Activated B cell treated with CpG ODN at 0.5 μM for 24 hours (primary cell): ENCODE data around the gene AMPD1. TPM values are rescaled to one million over a fixed set of nuclear protein-coding genes. Genes with fewer than 3 reads are reported as not detected.

ENCODE experiments used
- ATAC-seq: fragments of 200-7000 bp; cut with Tn5 transposase; one replicate; pipeline ENCODE4 v1.10.0; 2021; ENCODE audit warnings: low read depth, mild to moderate bottlenecking, moderate library complexity
- CTCF ChIA-PET: fragments of 350-600 bp; sonication (Branson Sonifier 250); formaldehyde crosslinking; loops from one replicate; lab custom pipeline; 2021; ENCODE audit warnings: antibody characterized with exemption; lab: Charles Lee
- POLR2A ChIA-PET: fragments of 350-600 bp; sonication (Branson Sonifier 250); formaldehyde crosslinking; loops from one replicate; lab custom pipeline; 2021; ENCODE audit warnings: antibody characterized with exemption; lab: Charles Lee
- DNase-seq: peaks from one replicate; pipeline ENCODE4 v3.0.0; 2022
- H3K27ac Mint-ChIP-seq: one replicate; pipeline ENCODE4 v1.8.0; 2020; ENCODE audit warnings: mixed read lengths
- H3K27me3 Mint-ChIP-seq: one replicate; pipeline ENCODE4 v1.8.0; 2021; ENCODE audit warnings: mixed read lengths
- H3K36me3 Mint-ChIP-seq: one replicate; pipeline ENCODE4 v1.8.0; 2021; ENCODE audit warnings: low read depth, mixed read lengths
- H3K4me1 Mint-ChIP-seq: one replicate; pipeline ENCODE4 v1.8.0; 2021; ENCODE audit warnings: mixed read lengths
- H3K4me3 Mint-ChIP-seq: one replicate; pipeline ENCODE4 v1.8.0; 2020; ENCODE audit warnings: mild to moderate bottlenecking, mixed read lengths
- H3K9me3 Mint-ChIP-seq: one replicate; pipeline ENCODE4 v1.8.0; 2020; ENCODE audit warnings: mixed read lengths
- CTCF ChIP-seq: fragments of 200-600 bp; IDR thresholded peaks from one replicate; pipeline ENCODE4 v1.8.0; 2022; ENCODE audit warnings: antibody characterized with exemption, mild to moderate bottlenecking
- intact Hi-C: fragments of 100-400 bp; cut with micrococcal nuclease; formaldehyde crosslinking; loops from one replicate; pipeline ENCODE4 v1.15.1; 2024
- total RNA-seq: library from RNA; stranded (reverse); gene quantifications from 2 replicates; pipeline ENCODE4 v1.2.3, GENCODE V29; 2022

The AMPD1 gene
- total RNA-seq, 1 donor from 2014 or later: not detected

GRCh38 chr1:114677691-114678090, 17.7 kb downstream of the AMPD1 start:
- ChIA-PET CTCF (no interaction called here), POLR2A (no interaction called here)
- Mint-ChIP-seq H3K4me1 (no peaks in the 10 kb centered on the region), H3K9me3 (no peaks in the 10 kb centered on the region), H3K4me3 (no peak overlapping the region), H3K27me3 (peaks cover 35% of the 10 kb centered on the region), H3K27ac (no peak overlapping the region), H3K36me3 (no peaks in the 10 kb centered on the region)
- TF ChIP-seq CTCF: no peak
- intact Hi-C loops: no loop called here
- ATAC-seq (no peak), DNase-seq (no peak)

GRCh38 chr1:114676115-114676514, 19.2 kb downstream of the AMPD1 start:
- no peak for TF ChIP-seq CTCF
- Mint-ChIP-seq H3K4me1 (no peaks in the 10 kb centered on the region), H3K9me3 (no peaks in the 10 kb centered on the region), H3K4me3 (no peak overlapping the region), H3K36me3 (no peaks in the 10 kb centered on the region), H3K27ac (no peak overlapping the region), H3K27me3 (peaks cover 35% of the 10 kb centered on the region)
- POLR2A ChIA-PET: no interaction called here
- CTCF ChIA-PET: no interaction called here
- ATAC-seq (no peak), DNase-seq (no peak)
- intact Hi-C loops: no loop called here

- CTCF ChIA-PET: interaction anchor here (1.5 kb wide), 1 partner anchor 325 kb away, joined by 7 read pairs; no protein-coding TSS in a partner anchor
- ATAC-seq (no peak), DNase-seq (no peak)
- no peak for TF ChIP-seq CTCF
- H3K4me3 Mint-ChIP-seq: no peak overlapping the region
- no peak overlapping the region for H3K27ac Mint-ChIP-seq
- H3K9me3 Mint-ChIP-seq: no peaks in the 10 kb centered on the region
- POLR2A ChIA-PET: interaction anchor here (0.6 kb wide), 1 partner anchor 1713 kb away, joined by 7 read pairs; no protein-coding TSS in a partner anchor
- peaks cover 10% of the 10 kb centered on the region for H3K4me1 Mint-ChIP-seq
- H3K36me3 Mint-ChIP-seq: peaks cover 2% of the 10 kb centered on the region
- H3K27me3 Mint-ChIP-seq: peaks cover 29% of the 10 kb centered on the region
- intact Hi-C loops: no loop called here
Observed at GRCh38 chr1:114671939-114672275, 23.4 kb downstream of the AMPD1 start.

GRCh38 chr1:114671011-114671938, 24.1 kb downstream of the AMPD1 start:
- ChIA-PET CTCF (interaction anchor here (1.5 kb wide), 1 partner anchor 324 kb away, joined by 7 read pairs; no protein-coding TSS in a partner anchor), POLR2A (interaction anchor here (0.6 kb wide), 1 partner anchor 1712 kb away, joined by 7 read pairs; no protein-coding TSS in a partner anchor)
- H3K4me1 Mint-ChIP-seq: peaks cover 10% of the 10 kb centered on the region
- no peak overlapping the region for H3K27ac Mint-ChIP-seq
- DNase-seq (no peak), ATAC-seq (no peak)
- H3K27me3 Mint-ChIP-seq: peaks cover 31% of the 10 kb centered on the region
- no peak for TF ChIP-seq CTCF
- H3K36me3 Mint-ChIP-seq: peaks cover 2% of the 10 kb centered on the region
- intact Hi-C loops: no loop called here
- H3K9me3 Mint-ChIP-seq: no peaks in the 10 kb centered on the region
- peak overlapping the region; percentile 48 for H3K4me3 Mint-ChIP-seq
